ENCODE measurements around the gene JDP2. TPM values are rescaled to one million over a fixed set of nuclear protein-coding genes. Genes with fewer than 3 reads are reported as not detected.

Gene JDP2
- polyA plus RNA-seq, 1 of the 3 experiments (the other 2 are of a cell fraction): 22.3 TPM

DNA sequence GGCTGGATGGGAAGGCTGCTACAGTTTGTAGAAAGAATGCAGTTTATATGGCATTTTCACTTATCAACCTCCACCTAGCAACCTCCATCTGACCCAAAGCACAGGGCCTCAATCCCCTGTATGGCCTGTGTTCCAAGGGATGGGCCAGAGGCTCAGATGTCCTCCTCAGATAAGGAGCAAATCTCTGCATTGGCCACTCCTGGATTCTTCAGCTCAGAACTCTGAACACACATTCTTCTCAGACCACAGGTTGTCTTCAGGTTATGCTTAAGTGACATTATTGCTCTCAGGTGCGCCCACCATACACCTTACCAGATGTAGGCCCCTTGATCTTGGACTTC is 47.9 kb upstream of the JDP2 start:
- Histone ChIP-seq H3K79me2 (ENCODE audit: insufficient read depth) (no peaks in the 10 kb centered on the region), H3K9me3 (0 out of 2 replicates have a peak, but pooled peaks cover 3% of the 10 kb centered on the region), H2AFZ (ENCODE audit: low read depth) (no peak overlapping the region), H3K27me3 (ENCODE audit: insufficient read depth) (peaks cover 6% of the 10 kb centered on the region; the same call in 1 of the 2 replicates), H3K4me1 (ENCODE audit: control insufficient read depth in 1 of 2, insufficient read depth in 2 of 2, low read depth in 1 of 2, low read length in 1 of 2) (no peaks in the 10 kb centered on the region), H3K4me3 (ENCODE audit: low read depth in 2 of 2, low read length in 1 of 2) (no peak overlapping the region), H3K4me2 (no peak overlapping the region), H3F3A (replicated peaks; ENCODE audit: insufficient read depth) (no peaks in the 10 kb centered on the region), H3K27ac (ENCODE audit: low read depth in 2 of 2, low read length in 1 of 2) (no peak overlapping the region), H3K9ac (no peak overlapping the region), H3K36me3 (replicated peaks in 1 of 2; ENCODE audit: control insufficient read depth in 1 of 2, insufficient read depth in 2 of 2, low read length in 1 of 2) (no peaks in the 10 kb centered on the region), H4K20me1 (ENCODE audit: insufficient read depth) (no peaks in the 10 kb centered on the region), H3K9me2 (no peaks in the 10 kb centered on the region)
- ChIA-PET POLR2A (no interaction called here), CTCF (interaction anchor here (2.0 kb wide), 1 partner anchor 109 kb away, joined by 6 read pairs; no protein-coding TSS in a partner anchor)
- WGBS (ENCODE audit: low lambda C conversion rate): 19% methylated on average over 1 of the region's 1 CpG
- no peak for DNase-seq
- TF ChIP-seq, protein P1, sequence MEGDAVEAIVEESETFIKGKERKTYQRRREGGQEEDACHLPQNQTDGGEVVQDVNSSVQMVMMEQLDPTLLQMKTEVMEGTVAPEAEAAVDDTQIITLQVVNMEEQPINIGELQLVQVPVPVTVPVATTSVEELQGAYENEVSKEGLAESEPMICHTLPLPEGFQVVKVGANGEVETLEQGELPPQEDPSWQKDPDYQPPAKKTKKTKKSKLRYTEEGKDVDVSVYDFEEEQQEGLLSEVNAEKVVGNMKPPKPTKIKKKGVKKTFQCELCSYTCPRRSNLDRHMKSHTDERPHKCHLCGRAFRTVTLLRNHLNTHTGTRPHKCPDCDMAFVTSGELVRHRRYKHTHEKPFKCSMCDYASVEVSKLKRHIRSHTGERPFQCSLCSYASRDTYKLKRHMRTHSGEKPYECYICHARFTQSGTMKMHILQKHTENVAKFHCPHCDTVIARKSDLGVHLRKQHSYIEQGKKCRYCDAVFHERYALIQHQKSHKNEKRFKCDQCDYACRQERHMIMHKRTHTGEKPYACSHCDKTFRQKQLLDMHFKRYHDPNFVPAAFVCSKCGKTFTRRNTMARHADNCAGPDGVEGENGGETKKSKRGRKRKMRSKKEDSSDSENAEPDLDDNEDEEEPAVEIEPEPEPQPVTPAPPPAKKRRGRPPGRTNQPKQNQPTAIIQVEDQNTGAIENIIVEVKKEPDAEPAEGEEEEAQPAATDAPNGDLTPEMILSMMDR (IDR thresholded peaks at IDR 0.05): no peak
- TF ChIP-seq GATA2 (CRISPR knock-in tag; IDR thresholded peaks at IDR 0.05) (no peak), ELF1 (IDR thresholded peaks at IDR 0.05) (no peak), EZH2phosphoT487 (IDR thresholded peaks at IDR 0.05; ENCODE audit: borderline replicate concordance, low read depth) (no peak), SMC3 (IDR thresholded peaks at IDR 0.05; ENCODE audit: low read depth, low read length) (no peak), MXI1 (IDR thresholded peaks at IDR 0.05; ENCODE audit: low read depth, low read length) (no peak), TCF12 (IDR thresholded peaks at IDR 0.05) (no peak), CHD2 (IDR thresholded peaks at IDR 0.05; ENCODE audit: low read length, partially characterized antibody) (no peak), TAF1 (IDR thresholded peaks at IDR 0.05; ENCODE audit: borderline replicate concordance, low read depth, low read length) (no peak), JUND (IDR thresholded peaks at IDR 0.05) (no peak), TEAD4 (IDR thresholded peaks at IDR 0.05; ENCODE audit: borderline replicate concordance, insufficient read depth) (no peak), GABPA (IDR thresholded peaks at IDR 0.05; ENCODE audit: low read depth) (no peak)
- TF ChIP-seq, protein P2, sequence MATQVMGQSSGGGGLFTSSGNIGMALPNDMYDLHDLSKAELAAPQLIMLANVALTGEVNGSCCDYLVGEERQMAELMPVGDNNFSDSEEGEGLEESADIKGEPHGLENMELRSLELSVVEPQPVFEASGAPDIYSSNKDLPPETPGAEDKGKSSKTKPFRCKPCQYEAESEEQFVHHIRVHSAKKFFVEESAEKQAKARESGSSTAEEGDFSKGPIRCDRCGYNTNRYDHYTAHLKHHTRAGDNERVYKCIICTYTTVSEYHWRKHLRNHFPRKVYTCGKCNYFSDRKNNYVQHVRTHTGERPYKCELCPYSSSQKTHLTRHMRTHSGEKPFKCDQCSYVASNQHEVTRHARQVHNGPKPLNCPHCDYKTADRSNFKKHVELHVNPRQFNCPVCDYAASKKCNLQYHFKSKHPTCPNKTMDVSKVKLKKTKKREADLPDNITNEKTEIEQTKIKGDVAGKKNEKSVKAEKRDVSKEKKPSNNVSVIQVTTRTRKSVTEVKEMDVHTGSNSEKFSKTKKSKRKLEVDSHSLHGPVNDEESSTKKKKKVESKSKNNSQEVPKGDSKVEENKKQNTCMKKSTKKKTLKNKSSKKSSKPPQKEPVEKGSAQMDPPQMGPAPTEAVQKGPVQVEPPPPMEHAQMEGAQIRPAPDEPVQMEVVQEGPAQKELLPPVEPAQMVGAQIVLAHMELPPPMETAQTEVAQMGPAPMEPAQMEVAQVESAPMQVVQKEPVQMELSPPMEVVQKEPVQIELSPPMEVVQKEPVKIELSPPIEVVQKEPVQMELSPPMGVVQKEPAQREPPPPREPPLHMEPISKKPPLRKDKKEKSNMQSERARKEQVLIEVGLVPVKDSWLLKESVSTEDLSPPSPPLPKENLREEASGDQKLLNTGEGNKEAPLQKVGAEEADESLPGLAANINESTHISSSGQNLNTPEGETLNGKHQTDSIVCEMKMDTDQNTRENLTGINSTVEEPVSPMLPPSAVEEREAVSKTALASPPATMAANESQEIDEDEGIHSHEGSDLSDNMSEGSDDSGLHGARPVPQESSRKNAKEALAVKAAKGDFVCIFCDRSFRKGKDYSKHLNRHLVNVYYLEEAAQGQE (IDR thresholded peaks at IDR 0.05; ENCODE audit: low read depth, low read length): no peak

DNA sequence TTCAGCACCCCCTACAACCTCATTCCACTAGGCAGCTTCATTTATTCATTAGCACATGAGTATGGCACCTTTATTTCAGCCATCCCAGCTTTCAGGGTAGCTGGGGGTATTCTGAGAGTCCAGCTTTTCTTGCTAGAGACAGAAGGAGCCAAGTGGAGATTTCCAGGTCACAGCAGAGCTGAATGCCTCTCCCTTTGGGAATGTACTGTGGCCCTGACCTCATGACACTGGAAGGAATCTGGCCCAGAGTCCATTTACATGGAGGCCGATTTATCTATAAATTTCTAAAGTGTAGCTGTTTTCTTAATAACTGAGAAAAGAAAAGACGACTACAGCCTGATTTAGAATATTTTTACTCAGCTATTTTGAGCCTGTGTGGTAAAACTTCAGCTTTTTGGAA is 47.2 kb upstream of the JDP2 start:
- Histone ChIP-seq H3K36me3 (replicated peaks in 1 of 2; ENCODE audit: control insufficient read depth in 1 of 2, insufficient read depth in 2 of 2, low read length in 1 of 2) (no peaks in the 10 kb centered on the region), H3K9ac (no peak overlapping the region), H3K4me1 (ENCODE audit: control insufficient read depth in 1 of 2, insufficient read depth in 2 of 2, low read depth in 1 of 2, low read length in 1 of 2) (no peaks in the 10 kb centered on the region), H3K9me3 (0 out of 2 replicates have a peak, but pooled peaks cover 3% of the 10 kb centered on the region), H3K9me2 (no peaks in the 10 kb centered on the region), H3K27me3 (ENCODE audit: insufficient read depth) (peaks cover 6% of the 10 kb centered on the region; the same call in 1 of the 2 replicates), H4K20me1 (ENCODE audit: insufficient read depth) (no peaks in the 10 kb centered on the region), H3K27ac (ENCODE audit: low read depth in 2 of 2, low read length in 1 of 2) (no peak overlapping the region), H3F3A (replicated peaks; ENCODE audit: insufficient read depth) (no peaks in the 10 kb centered on the region), H3K79me2 (ENCODE audit: insufficient read depth) (no peaks in the 10 kb centered on the region), H3K4me3 (ENCODE audit: low read depth in 2 of 2, low read length in 1 of 2) (no peak overlapping the region), H2AFZ (ENCODE audit: low read depth) (no peak overlapping the region), H3K4me2 (no peak overlapping the region)
- WGBS (ENCODE audit: low lambda C conversion rate): 52% methylated on average over 2 of the region's 2 CpGs
- ChIA-PET POLR2A (no interaction called here), CTCF (interaction anchor here (0.9 to 2.3 kb wide), 3 partner anchors 12 to 108 kb away, joined by 3 to 8 read pairs (median 6); no protein-coding TSS in a partner anchor)
- no peak for DNase-seq
- TF ChIP-seq, protein P3, sequence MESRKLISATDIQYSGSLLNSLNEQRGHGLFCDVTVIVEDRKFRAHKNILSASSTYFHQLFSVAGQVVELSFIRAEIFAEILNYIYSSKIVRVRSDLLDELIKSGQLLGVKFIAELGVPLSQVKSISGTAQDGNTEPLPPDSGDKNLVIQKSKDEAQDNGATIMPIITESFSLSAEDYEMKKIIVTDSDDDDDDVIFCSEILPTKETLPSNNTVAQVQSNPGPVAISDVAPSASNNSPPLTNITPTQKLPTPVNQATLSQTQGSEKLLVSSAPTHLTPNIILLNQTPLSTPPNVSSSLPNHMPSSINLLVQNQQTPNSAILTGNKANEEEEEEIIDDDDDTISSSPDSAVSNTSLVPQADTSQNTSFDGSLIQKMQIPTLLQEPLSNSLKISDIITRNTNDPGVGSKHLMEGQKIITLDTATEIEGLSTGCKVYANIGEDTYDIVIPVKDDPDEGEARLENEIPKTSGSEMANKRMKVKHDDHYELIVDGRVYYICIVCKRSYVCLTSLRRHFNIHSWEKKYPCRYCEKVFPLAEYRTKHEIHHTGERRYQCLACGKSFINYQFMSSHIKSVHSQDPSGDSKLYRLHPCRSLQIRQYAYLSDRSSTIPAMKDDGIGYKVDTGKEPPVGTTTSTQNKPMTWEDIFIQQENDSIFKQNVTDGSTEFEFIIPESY (IDR thresholded peaks at IDR 0.05; ENCODE audit: borderline replicate concordance, low read depth): no peak
- TF ChIP-seq RCOR1 (IDR thresholded peaks at IDR 0.05; ENCODE audit: low read length): no peak
- TF ChIP-seq, protein P2 (IDR thresholded peaks at IDR 0.05; ENCODE audit: low read depth, low read length): no peak
- TF ChIP-seq RXRA (IDR thresholded peaks at IDR 0.05; ENCODE audit: borderline replicate concordance, low read depth): no peak
- no peak for TF ChIP-seq FOXJ3 (CRISPR knock-in tag; IDR thresholded peaks at IDR 0.05)
- no peak for TF ChIP-seq RFX5 (IDR thresholded peaks at IDR 0.05; ENCODE audit: low read length)
- no peak for TF ChIP-seq JUND (IDR thresholded peaks at IDR 0.05)

Data from SK-N-SH (cell line).